Stimulated activated CD8-positive, alpha-beta memory T cell treated with anti-CD3 and anti-CD28 coated beads, Interleukin-4, amount 100 ng/mL, for 4 hours (primary cell): ENCODE data around the gene MYBPC2.

ENCODE experiments used
- DNase-seq, 2 donors: peaks; one replicate each; pipeline ENCODE4 v3.0.0-alpha.2; 2020; ENCODE audit warnings: low read depth in 2 of 2, low spot score in 1 of 2

Gene MYBPC2

GRCh38 chr19:50409347-50409746 lies 23.3 kb upstream of the MYBPC2 start:
- no peak for DNase-seq

GRCh38 chr19:50410109-50410508 lies 22.6 kb upstream of the MYBPC2 start:
- no peak for DNase-seq

GRCh38 chr19:50412419-50412818 lies 20.3 kb upstream of the MYBPC2 start:
- no peak for DNase-seq

GRCh38 chr19:50413096-50413495 lies 19.6 kb upstream of the MYBPC2 start:
- no peak for DNase-seq

DNA sequence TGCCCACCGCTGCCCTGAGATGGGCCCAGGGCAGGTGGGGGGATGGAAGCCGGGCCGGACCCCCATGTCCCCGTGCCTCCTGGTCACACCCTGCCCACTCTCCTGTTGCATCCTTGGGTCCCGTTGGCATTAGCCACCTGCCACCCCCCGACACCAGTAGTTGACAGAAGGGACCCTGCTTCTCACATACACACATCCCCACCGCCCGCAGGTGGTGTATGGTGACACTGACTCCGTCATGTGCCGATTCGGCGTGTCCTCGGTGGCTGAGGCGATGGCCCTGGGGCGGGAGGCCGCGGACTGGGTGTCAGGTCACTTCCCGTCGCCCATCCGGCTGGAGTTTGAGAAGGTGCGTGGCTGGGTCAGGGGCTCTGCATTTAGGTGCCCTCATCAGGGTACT lies 19.2 kb upstream of the MYBPC2 start:
- DNase-seq: no peak

GRCh38 chr19:50414864-50415660 lies 17.6 kb upstream of the MYBPC2 start:
- peak; percentile 47 to 61 for DNase-seq

DNA sequence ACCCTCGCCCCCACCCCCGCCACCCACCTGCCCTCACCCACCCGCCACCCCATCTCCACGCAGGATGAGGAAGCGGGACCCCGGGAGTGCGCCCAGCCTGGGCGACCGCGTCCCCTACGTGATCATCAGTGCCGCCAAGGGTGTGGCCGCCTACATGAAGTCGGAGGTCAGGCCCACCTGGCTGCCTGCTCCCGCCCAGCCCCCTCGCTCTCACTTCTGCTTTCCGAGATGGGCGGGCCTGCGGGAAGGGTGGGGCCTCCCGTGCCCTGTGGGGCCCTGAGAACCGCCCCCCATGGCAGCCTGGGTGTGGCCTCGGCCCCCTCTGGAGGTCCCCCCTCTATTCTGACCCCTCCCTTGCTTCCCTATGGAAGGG lies 17.0 kb upstream of the MYBPC2 start:
- DNase-seq: peak in 1 of 2 donors; percentile 14

GRCh38 chr19:50416034-50416977 lies 16.4 kb upstream of the MYBPC2 start:
- DNase-seq: no peak

DNA sequence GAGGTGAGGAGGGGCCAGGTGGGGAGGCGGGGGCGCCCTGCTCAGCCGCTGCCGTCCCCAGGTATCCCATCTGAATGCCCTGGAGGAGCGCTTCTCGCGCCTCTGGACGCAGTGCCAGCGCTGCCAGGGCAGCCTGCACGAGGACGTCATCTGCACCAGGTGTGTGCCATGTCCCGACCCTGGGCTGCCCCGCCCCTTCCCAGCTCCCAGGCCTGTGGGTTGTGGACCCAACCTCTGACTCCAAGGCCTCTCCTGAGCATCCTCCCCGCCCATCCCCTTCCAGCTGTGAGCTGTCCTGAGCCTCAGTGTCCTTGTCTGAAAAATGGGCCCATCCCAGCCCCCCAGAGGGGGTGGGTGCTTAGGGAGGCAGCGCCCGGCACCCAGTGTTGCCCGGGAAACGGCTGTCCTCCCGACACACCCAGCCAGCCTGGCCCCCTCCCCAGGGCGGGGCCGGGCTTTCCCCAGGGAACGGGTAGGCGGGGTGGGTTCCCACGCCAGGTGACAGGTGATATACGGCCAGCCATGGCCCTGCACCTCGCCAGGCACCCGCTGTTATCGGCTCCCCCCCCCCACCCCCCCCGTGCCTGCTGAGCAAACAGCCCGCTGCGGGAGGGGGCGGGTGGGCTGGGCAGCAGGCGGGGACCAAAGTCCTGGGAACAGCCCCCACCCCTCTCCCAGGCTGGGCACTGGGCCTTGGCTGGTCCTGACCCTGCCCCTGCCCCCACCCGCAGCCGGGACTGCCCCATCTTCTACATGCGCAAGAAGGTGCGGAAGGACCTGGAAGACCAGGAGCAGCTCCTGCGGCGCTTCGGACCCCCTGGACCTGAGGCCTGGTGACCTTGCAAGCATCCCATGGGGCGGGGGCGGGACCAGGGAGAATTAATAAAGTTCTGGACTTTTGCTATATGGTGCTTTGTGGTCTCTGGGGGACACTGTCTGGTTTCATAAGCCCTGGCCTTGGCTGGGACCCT lies 15.3 kb upstream of the MYBPC2 start:
- no peak for DNase-seq

- DNase-seq: no peak
Measured at GRCh38 chr19:50418176-50419021, 14.3 kb upstream of the MYBPC2 start, which contains the start of gene SPIB. Gene SPIB (plus strand): TSS chr19:50418938. CDS start chr19:50418963, 25 bp downstream.

DNA sequence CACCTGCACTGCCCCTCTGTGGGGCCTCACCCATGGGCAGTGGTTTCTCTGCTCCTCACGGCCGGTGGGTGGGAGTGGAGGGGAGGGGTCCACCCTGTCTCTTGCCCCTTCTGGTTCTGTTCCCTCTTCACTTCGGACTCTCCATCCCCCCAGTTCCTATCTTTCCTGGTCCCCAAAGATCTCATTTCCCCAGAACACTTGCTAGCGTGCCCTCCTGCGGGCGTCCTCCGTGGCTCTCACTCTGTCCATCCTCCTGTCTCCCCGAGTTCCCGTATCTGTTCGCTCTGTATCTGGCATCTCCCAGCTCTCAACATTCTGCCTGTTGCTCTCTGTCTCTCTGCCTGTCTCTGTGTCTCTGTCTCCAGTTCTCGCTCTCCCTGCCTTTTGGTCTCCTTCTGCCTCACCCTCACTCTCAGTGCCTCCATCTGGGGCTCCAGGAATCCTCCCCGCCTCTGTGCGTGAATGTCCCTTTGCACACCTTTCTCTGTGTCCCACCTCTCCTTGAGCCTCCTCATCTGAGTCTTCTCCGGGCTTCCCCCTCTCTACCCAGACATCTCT lies 13.6 kb upstream of the MYBPC2 start:
- no peak for DNase-seq

- DNase-seq: no peak
Measured at GRCh38 chr19:50419580-50420035, 13.1 kb upstream of the MYBPC2 start.

DNA sequence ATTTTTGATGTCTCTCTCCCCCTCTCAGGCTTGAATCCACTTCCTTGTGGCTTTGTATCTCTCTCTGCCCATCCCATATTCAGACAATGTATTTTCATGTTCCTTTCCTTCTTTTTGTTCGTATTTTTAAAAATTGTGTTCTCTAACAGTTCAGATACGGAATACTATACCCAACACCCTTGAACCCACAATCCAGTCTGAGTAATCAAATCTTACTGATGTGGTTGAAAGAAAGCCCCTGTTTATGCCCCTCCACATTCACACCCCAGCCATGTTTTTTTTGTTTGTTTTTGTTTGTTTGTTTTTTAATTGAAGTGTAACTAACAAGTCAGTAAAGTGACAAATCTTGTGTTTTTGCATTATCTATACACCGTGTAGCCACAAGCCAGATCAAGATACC lies 12.6 kb upstream of the MYBPC2 start:
- no peak for DNase-seq

DNA sequence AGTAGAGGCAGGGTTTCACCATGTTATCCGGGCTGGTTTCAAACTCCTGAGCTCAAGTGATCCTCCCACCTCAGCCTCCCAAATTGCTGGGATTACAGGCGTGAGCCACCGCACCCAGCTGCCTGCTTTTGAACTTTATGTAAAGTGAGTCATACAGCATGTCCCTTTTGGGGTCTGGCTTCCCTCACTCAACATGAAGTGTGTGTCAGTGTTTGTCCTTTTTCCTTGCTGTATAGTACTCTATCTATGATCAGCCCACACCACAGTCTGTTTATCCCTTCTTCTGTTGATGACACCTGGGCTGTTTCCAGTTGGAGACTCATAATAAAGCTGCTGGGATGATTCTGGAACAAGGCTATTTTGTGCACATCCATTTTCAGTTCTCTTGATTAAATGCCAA lies 11.9 kb upstream of the MYBPC2 start:
- DNase-seq: no peak

DNA sequence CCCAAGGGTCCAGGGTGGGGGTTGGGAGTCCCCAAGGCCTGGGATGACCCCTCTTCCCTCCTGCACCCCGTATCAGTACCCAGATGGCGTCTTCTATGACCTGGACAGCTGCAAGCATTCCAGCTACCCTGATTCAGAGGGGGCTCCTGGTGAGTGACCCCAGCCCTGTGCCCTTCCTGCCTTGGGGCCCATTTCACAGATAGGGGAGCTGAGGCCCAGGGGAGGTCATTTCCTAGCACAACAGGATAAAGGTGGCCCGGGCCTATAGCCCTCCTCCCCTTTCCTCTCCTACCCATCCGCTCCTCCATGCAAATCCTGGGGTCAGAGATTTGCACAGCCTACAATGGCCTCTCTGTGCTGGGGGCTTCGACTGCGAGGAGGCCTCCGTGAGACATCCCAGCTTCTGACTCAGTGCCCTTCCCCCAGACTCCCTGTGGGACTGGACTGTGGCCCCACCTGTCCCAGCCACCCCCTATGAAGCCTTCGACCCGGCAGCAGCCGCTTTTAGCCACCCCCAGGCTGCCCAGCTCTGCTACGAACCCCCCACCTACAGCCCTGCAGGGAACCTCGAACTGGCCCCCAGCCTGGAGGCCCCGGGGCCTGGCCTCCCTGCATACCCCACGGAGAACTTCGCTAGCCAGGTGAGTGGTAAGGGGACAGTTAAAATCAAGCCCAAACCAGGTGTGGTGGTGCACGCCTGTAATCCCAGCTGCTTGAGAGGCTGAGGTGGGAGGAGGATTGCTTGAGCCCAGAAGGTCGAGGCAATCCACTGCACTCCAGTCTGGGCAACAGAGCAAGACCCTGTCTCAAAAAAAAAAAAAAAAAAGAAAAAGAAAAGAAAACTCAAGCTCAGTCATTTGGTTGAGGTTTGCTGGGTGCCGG lies 10.1 kb upstream of the MYBPC2 start:
- DNase-seq: no peak

- no peak for DNase-seq
Measured at GRCh38 chr19:50423279-50424113, 9.2 kb upstream of the MYBPC2 start.

- DNase-seq: no peak
Measured at GRCh38 chr19:50425581-50425980, 7.1 kb upstream of the MYBPC2 start.
